Measurements from ENCODE around the gene POPDC3.

POPDC3 gene

DNA sequence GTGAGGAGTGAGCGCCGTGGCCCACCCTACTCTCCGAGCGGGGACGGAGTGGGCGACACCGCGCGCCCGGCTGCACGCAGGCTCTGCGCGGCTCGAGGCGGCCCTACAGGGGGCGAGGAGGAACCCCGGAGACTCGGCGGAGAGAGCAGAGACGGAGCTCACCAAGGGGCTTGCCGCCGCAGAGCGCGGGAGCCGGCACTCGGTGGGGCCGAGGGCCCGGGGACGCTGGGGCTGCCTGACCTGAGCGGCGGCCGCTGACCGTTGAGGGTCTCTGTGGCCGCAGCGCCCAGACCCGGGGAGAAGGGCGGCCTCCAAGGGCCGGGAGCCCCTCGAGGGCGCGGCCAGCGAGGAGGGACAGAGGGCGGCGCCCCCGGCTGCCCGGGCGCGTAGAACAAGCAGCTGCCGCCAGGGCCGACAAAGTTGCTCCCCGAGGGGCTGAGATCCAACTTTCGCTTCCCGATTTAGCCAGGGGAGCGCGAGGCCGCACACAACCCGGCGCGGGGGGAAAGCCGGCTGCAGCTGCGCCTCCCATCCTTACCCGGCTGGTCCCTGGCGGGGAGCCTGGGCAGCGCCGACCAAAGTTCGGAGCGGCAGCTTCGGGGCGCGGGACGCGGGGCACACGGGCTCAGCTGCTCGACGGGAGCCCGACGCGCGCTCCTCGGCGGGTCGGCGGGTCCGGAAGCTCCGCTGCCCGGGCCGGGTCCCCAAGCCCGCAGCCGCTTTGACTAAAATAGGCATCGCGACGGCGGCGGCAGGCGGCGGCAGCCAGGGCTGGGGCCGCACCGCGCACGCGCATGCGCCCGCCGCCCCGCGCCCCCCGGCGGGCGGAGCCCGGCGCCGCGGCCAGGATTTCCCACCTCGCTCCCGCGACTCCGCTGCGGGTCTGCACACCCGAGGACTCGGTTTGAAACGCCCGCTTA, 43.1 kb downstream of the POPDC3 start:
- peak; percentile 47 for DNase-seq

DNA sequence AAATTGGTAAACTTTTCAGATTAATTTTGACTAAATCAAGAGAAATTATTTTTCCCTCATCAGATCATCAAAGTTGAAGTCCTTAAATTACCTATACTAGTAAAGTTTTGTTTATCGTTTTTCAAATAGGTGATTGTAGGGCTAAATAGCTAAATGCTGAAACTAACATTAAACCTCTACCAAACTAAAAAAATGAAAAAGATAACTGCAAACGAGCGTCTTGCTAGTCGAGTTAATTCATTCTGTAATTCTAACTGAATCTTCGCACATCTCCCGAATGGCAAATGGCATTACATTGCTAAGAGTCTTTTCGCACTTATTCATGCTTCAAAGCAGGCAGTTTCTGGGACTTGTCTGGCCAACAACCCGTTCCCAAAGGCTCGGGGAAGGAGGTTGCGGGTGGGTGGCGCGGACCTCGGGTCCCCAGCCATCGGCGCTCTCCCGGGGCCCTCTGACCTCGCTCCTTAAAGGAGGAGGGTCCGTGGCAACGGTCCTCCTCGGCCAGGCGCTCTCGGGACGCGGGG, 43.8 kb downstream of the POPDC3 start:
- DNase-seq: no peak

DNA sequence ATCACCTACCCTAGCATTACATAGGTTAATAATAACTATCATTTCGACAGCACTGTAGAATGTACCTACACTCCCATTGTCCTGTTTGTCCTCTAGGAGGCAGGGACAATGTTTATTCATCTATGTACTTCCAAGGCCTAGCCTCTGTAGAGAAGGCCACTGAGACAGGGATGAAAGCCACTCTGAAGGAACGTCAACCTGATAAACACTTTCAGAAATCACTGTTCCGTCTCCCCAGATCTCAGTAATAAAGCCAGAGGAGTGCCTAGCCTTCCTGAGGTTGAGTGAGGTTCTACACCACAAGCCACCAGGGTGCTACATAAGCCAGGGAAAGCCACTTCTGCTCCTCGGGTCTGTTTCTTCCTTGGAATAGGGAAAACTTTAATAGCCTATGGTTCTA, 44.8 kb downstream of the POPDC3 start:
- DNase-seq: no peak

DNA sequence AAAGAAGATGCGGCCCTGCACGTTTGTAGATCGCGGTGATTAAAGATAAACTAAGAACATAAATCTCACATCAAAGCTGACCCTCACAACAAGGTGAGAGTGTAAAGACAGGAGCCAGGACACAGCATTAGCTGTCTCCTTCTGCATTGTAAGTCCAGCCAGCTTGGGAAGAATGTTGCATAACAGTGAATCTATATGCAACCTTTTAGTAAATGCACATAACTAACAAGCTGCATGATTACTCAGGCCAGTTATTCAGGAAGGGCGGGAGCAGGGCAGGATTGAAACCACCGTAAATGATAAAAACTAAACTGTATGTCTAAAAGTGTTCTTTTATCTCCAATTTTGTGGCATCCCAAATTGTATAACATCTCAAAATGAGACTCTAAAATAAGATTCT, 57.1 kb downstream of the POPDC3 start:
- DNase-seq: no peak

DNA sequence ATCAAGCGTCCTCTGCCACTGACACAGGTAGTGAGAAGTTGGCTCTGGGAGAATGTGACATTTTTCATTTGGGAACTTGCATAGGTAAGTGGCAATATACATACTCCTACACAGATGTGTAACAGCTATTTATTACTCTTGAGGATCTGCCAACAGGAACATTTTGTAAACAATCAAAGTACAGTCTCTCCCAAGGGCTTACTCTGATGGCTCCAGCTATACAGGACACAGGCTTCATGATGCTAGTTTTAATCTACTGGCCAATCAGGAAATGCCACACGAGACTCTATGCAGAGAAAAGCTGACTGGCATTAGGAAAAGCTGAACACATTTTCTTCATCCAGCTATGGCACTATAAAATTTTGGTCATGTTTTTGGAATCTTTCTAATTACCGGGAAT, 57.8 kb downstream of the POPDC3 start:
- no peak for DNase-seq

GRCh38 chr6:105120570-105120969, 59.2 kb downstream of the POPDC3 start:
- DNase-seq: no peak

- DNase-seq: no peak
Measured at GRCh38 chr6:105116150-105116549, 63.7 kb downstream of the POPDC3 start.

GRCh38 chr6:105113422-105113821, 66.4 kb downstream of the POPDC3 start:
- DNase-seq: no peak

- no peak for DNase-seq
Measured at GRCh38 chr6:105112577-105112976, 67.2 kb downstream of the POPDC3 start.

DNA sequence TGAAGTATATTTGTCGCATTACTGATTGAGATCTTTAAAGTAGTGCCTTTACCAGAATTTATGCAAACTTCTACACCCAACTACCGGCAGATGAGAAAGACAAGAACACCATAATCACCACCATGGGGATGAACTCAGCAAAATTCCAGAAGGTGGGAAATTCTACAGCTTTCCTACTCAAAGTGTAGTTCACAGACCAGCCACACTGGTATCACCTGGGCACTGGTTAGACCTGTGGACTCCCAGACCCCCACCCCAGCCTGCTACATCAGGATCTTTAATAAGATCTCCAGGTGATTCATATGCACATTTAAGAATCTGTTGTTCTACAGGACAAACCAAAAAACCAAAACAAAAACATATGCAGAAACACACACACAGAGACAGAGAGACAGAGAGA, 67.9 kb downstream of the POPDC3 start:
- no peak for DNase-seq

- no peak for DNase-seq
Measured at GRCh38 chr6:105111105-105111504, 68.7 kb downstream of the POPDC3 start.

GRCh38 chr6:105109955-105110895, 69.6 kb downstream of the POPDC3 start:
- no peak for DNase-seq

DNA sequence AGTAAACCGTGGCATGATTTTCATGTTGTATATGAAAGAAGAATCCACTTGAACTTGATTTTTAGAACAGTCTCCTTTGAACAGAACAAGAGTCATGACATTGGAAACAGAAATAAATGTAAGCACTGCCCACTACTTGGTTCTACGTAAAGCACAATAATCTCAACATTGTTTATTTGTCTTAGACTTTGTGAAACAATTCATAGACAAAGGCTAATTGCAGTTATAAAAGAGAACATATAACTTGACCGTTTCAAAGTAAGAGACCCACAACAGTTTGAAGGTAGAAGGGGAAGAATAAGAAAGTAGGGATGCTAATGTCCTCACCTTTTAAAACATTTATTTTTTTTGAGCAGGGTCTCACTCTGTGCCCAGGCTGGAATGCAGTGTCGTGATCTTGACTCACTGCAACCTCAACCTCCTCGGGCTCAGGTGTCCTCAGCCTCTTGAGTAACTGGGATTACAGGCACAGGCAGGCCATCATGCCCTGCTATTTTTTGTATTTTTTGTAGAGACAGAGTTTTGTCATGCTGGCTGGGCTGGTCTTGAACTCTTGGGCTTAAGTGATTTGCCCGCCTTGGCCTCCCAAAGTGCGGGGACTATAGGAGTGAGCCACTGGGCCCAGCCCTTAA, 71.1 kb downstream of the POPDC3 start:
- DNase-seq: no peak

All from stimulated activated CD4-positive, alpha-beta T cell treated with anti-CD3 and anti-CD28 coated beads, Interleukin-15, amount 100 ng/mL, for 24 hours (primary cell).